B cell (primary cell): ENCODE data around the gene POLR2A. TPM values are rescaled to one million over a fixed set of nuclear protein-coding genes. Genes with fewer than 3 reads are reported as not detected.

Experiments
- ATAC-seq: fragments of 200-7000 bp; cut with Tn5 transposase; one replicate; pipeline ENCODE4 v1.10.0; 2021; ENCODE audit warnings: low read depth, mild to moderate bottlenecking, moderate number of reproducible peaks, moderate library complexity
- CTCF ChIA-PET: fragments of 350-600 bp; sonication (Branson Sonifier 250); formaldehyde crosslinking; loops from one replicate; lab custom pipeline; 2021; ENCODE audit warnings: antibody characterized with exemption, inconsistent platforms; lab: Charles Lee
- POLR2A ChIA-PET: fragments of 350-600 bp; sonication (Branson Sonifier 250); formaldehyde crosslinking; loops from one replicate; lab custom pipeline; 2021; ENCODE audit warnings: antibody characterized with exemption; lab: Charles Lee
- DNase-seq: peaks from one replicate; pipeline ENCODE4 v3.0.0; 2013
- H2AFZ ChIP-seq: 2 replicates; pipeline ENCODE4 v1.6.1; 2012; ENCODE audit warnings: mild to moderate bottlenecking, low read depth, low read length; ENCODE audit not compliant: insufficient read depth, poor library complexity, severe bottlenecking
- H3K27ac ChIP-seq, 2 donors: 1 replicate in 1 of 2; 2 replicates in 1 of 2; pipeline ENCODE4 v1.5.1; 2012 to 2013; ENCODE audit warnings: low read length in 2 of 2, mild to moderate bottlenecking in 2 of 2, moderate library complexity in 1 of 2
- H3K27me3 ChIP-seq, 4 experiments: fragments of 200-600 bp in 1 of 4; sonication (generic) in 1 of 4; replicated peaks in 1 of 4; 1 replicate in 2 of 4; 2 replicates in 2 of 4; pipeline versions ENCODE4 v1.6.1 to v1.7.0; 2013 to 2016; ENCODE audit warnings: low read length in 3 of 4, mild to moderate bottlenecking in 2 of 4, mixed read lengths in 1 of 4, moderate library complexity in 1 of 4; ENCODE audit not compliant: insufficient read depth in 4 of 4, control insufficient read depth in 3 of 4; ENCODE audit errors: control extremely low read depth in 1 of 4
- H3K36me3 ChIP-seq, 2 experiments: replicated peaks in 1 of 2; 1 replicate in 1 of 2; 2 replicates in 1 of 2; pipeline versions ENCODE4 v1.6.1 to v1.7.1; 2013; ENCODE audit warnings: low read length in 1 of 2; ENCODE audit not compliant: insufficient read depth in 2 of 2, control insufficient read depth in 1 of 2; ENCODE audit errors: control extremely low read depth in 1 of 2, extremely low read depth in 1 of 2
- H3K4me1 ChIP-seq, 2 donors: fragments of 200-600 bp in 1 of 2; sonication (generic) in 1 of 2; 1 replicate in 1 of 2; 2 replicates in 1 of 2; pipeline versions ENCODE4 v1.5.1 to v1.6.1; 2013 to 2017; ENCODE audit warnings: low read length in 2 of 2; ENCODE audit not compliant: control insufficient read depth in 2 of 2, insufficient read depth in 2 of 2
- H3K4me2 ChIP-seq: replicated peaks from 2 replicates; pipeline ENCODE3; 2012; ENCODE audit warnings: mild to moderate bottlenecking, low read depth, low read length; ENCODE audit not compliant: poor library complexity, severe bottlenecking
- H3K4me3 ChIP-seq, 5 experiments: fragments of 200-600 bp in 1 of 5; sonication (generic) in 1 of 5; 1 replicate in 3 of 5; 2 replicates in 2 of 5; pipeline versions ENCODE4 v1.5.1 to v1.7.0; 2011 to 2016; ENCODE audit warnings: low read length in 4 of 5, mild to moderate bottlenecking in 4 of 5, low read depth in 2 of 5, control low read depth in 1 of 5, moderate library complexity in 1 of 5; ENCODE audit not compliant: insufficient read depth in 1 of 5; ENCODE audit errors: control extremely low read depth in 1 of 5, extremely low read depth in 1 of 5
- H3K79me2 ChIP-seq: fragments of 200-600 bp; sonication (generic); one replicate; pipeline ENCODE4 v1.6.0; 2016; ENCODE audit warnings: low read length; ENCODE audit not compliant: control insufficient read depth, insufficient read depth
- H3K9ac ChIP-seq: fragments of 200-600 bp; sonication (generic); 2 replicates; pipeline ENCODE4 v1.6.1; 2017; ENCODE audit warnings: mild to moderate bottlenecking, low read length, moderate library complexity
- H3K9me3 ChIP-seq, 3 donors: one replicate each; pipeline versions ENCODE4 v1.6.1 to v1.7.1; 2013; ENCODE audit warnings: low read length in 2 of 3; ENCODE audit not compliant: control insufficient read depth in 2 of 3, insufficient read depth in 1 of 3; ENCODE audit errors: control extremely low read depth in 1 of 3
- H4K20me1 ChIP-seq: 2 replicates; pipeline ENCODE4 v1.6.0; 2012; ENCODE audit warnings: mild to moderate bottlenecking, low read length; ENCODE audit not compliant: insufficient read depth, control insufficient read depth, poor library complexity, severe bottlenecking
- H3K27ac Mint-ChIP-seq: one replicate; pipeline ENCODE4 v1.8.0; 2021; ENCODE audit warnings: mixed read lengths
- H3K27me3 Mint-ChIP-seq: one replicate; pipeline ENCODE4 v1.8.0; 2021; ENCODE audit warnings: mixed read lengths
- H3K4me1 Mint-ChIP-seq: one replicate; pipeline ENCODE4 v1.8.0; 2021; ENCODE audit warnings: mixed read lengths
- H3K4me3 Mint-ChIP-seq: one replicate; pipeline ENCODE4 v1.8.0; 2021; ENCODE audit warnings: mixed read lengths
- H3K9me3 Mint-ChIP-seq: one replicate; pipeline ENCODE4 v1.8.0; 2022; ENCODE audit warnings: mixed read lengths; ENCODE audit not compliant: insufficient read depth
- CTCF ChIP-seq: fragments of 200-600 bp; IDR thresholded peaks from one replicate; pipeline ENCODE4 v1.8.0; 2022; ENCODE audit warnings: antibody characterized with exemption, mild to moderate bottlenecking
- EZH2 ChIP-seq: IDR thresholded peaks from 2 replicates; pipeline ENCODE4 v1.6.1; 2012; ENCODE audit warnings: borderline replicate concordance, low read depth, mild to moderate bottlenecking, moderate library complexity, low read length; ENCODE audit not compliant: insufficient read depth, poor library complexity, severe bottlenecking
- WGBS: methylation state at CpG from one replicate; pipeline ENCODE4 v1.1.5; 2013; ENCODE audit warnings: missing lambda C conversion rate; ENCODE audit not compliant: insufficient coverage; 5-methylcytosine and 5-hydroxymethylcytosine counted together
- intact Hi-C: fragments of 100-400 bp; cut with micrococcal nuclease; formaldehyde crosslinking; loops from one replicate; pipeline ENCODE4 v1.10.0; 2022
- polyA plus RNA-seq: library from polyadenylated mRNA; depleted of rRNA; stranded (reverse); fragments of >200 nt; gene quantifications from 2 replicates; pipeline ENCODE4 v1.2.3, GENCODE V29; 2012
- total RNA-seq, 2 donors: library from RNA; stranded (reverse); fragments of 120-200 nt in 1 of 2; gene quantifications; 1 replicate in 1 of 2; 2 replicates in 1 of 2; pipeline versions ENCODE4 v1.2.3 to v1.2.4, GENCODE V29; 2013 to 2022

POLR2A gene
- total and polyA plus RNA-seq, 2 donors (not counting 1 experiment from before 2014, with no cell fraction given): 56.5 to 225 TPM

- Histone ChIP-seq H3K27me3 (no peaks in the 10 kb centered on the region), H3K4me3 (no peak overlapping the region), H3K9me3 (no peaks in the 10 kb centered on the region), H4K20me1 (peaks cover 30% of the 10 kb centered on the region), H3K79me2 (peaks cover 8% of the 10 kb centered on the region), H3K36me3 (peaks cover 10 to 91% of the 10 kb centered on the region in 2 experiments), H3K4me1 (no peaks in the 10 kb centered on the region), H2AFZ (no peak overlapping the region), H3K27ac (no peak overlapping the region), H3K9ac (no peak overlapping the region), H3K4me2 (no peak overlapping the region)
- WGBS: 98% methylated on average over 11 of the region's 14 CpGs
- ATAC-seq (no peak), DNase-seq (no peak)
- Mint-ChIP-seq H3K4me3 (no peak overlapping the region), H3K4me1 (no peaks in the 10 kb centered on the region), H3K9me3 (no peaks in the 10 kb centered on the region), H3K27me3 (no peaks in the 10 kb centered on the region), H3K27ac (no peak overlapping the region)
- TF ChIP-seq CTCF (no peak), EZH2 (no peak)
- CTCF ChIA-PET: interaction anchor here (1.5 to 1.6 kb wide), 2 partner anchors 11 to 13 kb away, joined by 3 to 6 read pairs; no protein-coding TSS in a partner anchor
- intact Hi-C loops: no loop called here
- POLR2A ChIA-PET: no interaction called here
Observed at GRCh38 chr17:7501729-7502128, 17.6 kb downstream of the POLR2A start.

- no peak overlapping the region for H3K4me3 Mint-ChIP-seq
- H3K27ac Mint-ChIP-seq: no peak overlapping the region
- H3K4me2 ChIP-seq: no peak overlapping the region
- H3K9me3 ChIP-seq: no peaks in the 10 kb centered on the region
- H3K27me3 ChIP-seq: no peaks in the 10 kb centered on the region
- H3K79me2 ChIP-seq: peaks cover 8% of the 10 kb centered on the region
- H3K36me3 ChIP-seq: peaks cover 10 to 86% of the 10 kb centered on the region in 2 experiments
- ChIA-PET POLR2A (interaction anchor here (0.5 kb wide), 1 partner anchor 14 kb away, joined by 5 read pairs; no protein-coding TSS in a partner anchor), CTCF (interaction anchor here (1.1 to 1.6 kb wide), 4 partner anchors 10 to 148 kb away, joined by 3 to 6 read pairs (median 4); no protein-coding TSS in a partner anchor)
- H3K4me1 Mint-ChIP-seq: no peaks in the 10 kb centered on the region
- H3K9ac ChIP-seq: no peak overlapping the region
- ATAC-seq (no peak), DNase-seq (no peak)
- no peaks in the 10 kb centered on the region for H3K4me1 ChIP-seq
- peaks cover 24% of the 10 kb centered on the region for H4K20me1 ChIP-seq
- H3K27ac ChIP-seq: no peak overlapping the region
- no peak overlapping the region for H3K4me3 ChIP-seq
- no peak overlapping the region for H2AFZ ChIP-seq
- 94% methylated on average over 18 of the region's 20 CpGs for WGBS
- no peaks in the 10 kb centered on the region for H3K9me3 Mint-ChIP-seq
- intact Hi-C loops: no loop called here
- no peaks in the 10 kb centered on the region for H3K27me3 Mint-ChIP-seq
- TF ChIP-seq EZH2: no peak
- TF ChIP-seq CTCF: no peak
Observed at GRCh38 chr17:7502171-7502847, 18.1 kb downstream of the POLR2A start.
